Natural killer cell (primary cell): ENCODE results near the gene EHD1. TPM values are rescaled to one million over a fixed set of nuclear protein-coding genes. Genes with fewer than 3 reads are reported as not detected.
"Not testable (repeated sequence)": the region's sequence is repeated elsewhere in the genome, so short reads cannot be mapped to it uniquely, and the experiment has no call there.

Source experiments
- ATAC-seq, 3 donors: fragments of 150-1000 bp in 2 of 3; fragments of 200-7000 bp in 1 of 3; cut with Tn5 transposase; 1 replicate in 1 of 3; 2 replicates in 2 of 3; pipeline ENCODE4 v1.10.0; 2021; ENCODE audit warnings: mild to moderate bottlenecking in 2 of 3, moderate library complexity in 2 of 3
- DNase-seq, 2 donors: peaks; one replicate each; pipeline versions ENCODE4 v3.0.0 to v3.0.0-alpha.2; 2013 to 2021; ENCODE audit warnings: mixed read lengths in 1 of 2
- H3K27ac ChIP-seq: one replicate; pipeline ENCODE4 v1.5.1; 2013; ENCODE audit warnings: mild to moderate bottlenecking, low read length
- H3K27me3 ChIP-seq: one replicate; pipeline ENCODE4 v1.6.1; 2013; ENCODE audit warnings: low read length; ENCODE audit not compliant: control insufficient read depth, insufficient read depth
- H3K36me3 ChIP-seq: one replicate; pipeline ENCODE4 v1.6.1; 2013; ENCODE audit warnings: low read length; ENCODE audit not compliant: control insufficient read depth, insufficient read depth
- H3K4me1 ChIP-seq: one replicate; pipeline ENCODE4 v1.6.1; 2013; ENCODE audit warnings: low read length; ENCODE audit not compliant: control insufficient read depth, insufficient read depth
- H3K4me3 ChIP-seq: one replicate; pipeline ENCODE4 v1.5.1; 2013; ENCODE audit warnings: low read length
- H3K9me3 ChIP-seq: one replicate; pipeline ENCODE4 v1.6.1; 2013; ENCODE audit warnings: low read length; ENCODE audit not compliant: control insufficient read depth, insufficient read depth
- H3K27ac Mint-ChIP-seq, 2 donors: one replicate each; pipeline ENCODE4 v1.8.0; 2022; ENCODE audit warnings: mild to moderate bottlenecking in 2 of 2, mixed read lengths in 2 of 2, moderate library complexity in 1 of 2
- H3K27me3 Mint-ChIP-seq, 2 donors: one replicate each; pipeline ENCODE4 v1.8.0; 2022; ENCODE audit warnings: low read depth in 2 of 2, mixed read lengths in 2 of 2
- H3K36me3 Mint-ChIP-seq: one replicate; pipeline ENCODE4 v1.8.0; 2022; ENCODE audit warnings: mixed read lengths
- H3K4me1 Mint-ChIP-seq, 2 donors: one replicate each; pipeline ENCODE4 v1.8.0; 2022; ENCODE audit warnings: mixed read lengths in 2 of 2
- H3K4me3 Mint-ChIP-seq: one replicate; pipeline ENCODE4 v1.8.0; 2022; ENCODE audit warnings: mild to moderate bottlenecking, moderate library complexity, mixed read lengths
- H3K9me3 Mint-ChIP-seq, 2 donors: one replicate each; pipeline ENCODE4 v1.8.0; 2022; ENCODE audit warnings: mixed read lengths in 2 of 2
- WGBS: methylation state at CpG from one replicate; pipeline ENCODE4 v1.1.7; 2013; ENCODE audit warnings: missing lambda C conversion rate; ENCODE audit not compliant: insufficient coverage; 5-methylcytosine and 5-hydroxymethylcytosine counted together
- intact Hi-C: fragments of 100-400 bp; cut with micrococcal nuclease; formaldehyde crosslinking; loops from one replicate; pipeline ENCODE4 v1.14.2; 2022
- total RNA-seq, 4 donors: library from RNA; stranded (reverse); fragments of 120-200 nt in 1 of 4; gene quantifications; one replicate each; pipeline versions ENCODE4 v1.2.3 to v1.2.4, GENCODE V29; 2013 to 2022
- TF ChIP-seq, protein P1 (sequence below): fragments of 200-600 bp; IDR thresholded peaks from one replicate; pipeline ENCODE4 v1.8.0; 2022; ENCODE audit warnings: antibody characterized with exemption

Gene EHD1
- total RNA-seq, 3 donors from 2014 or later (not counting 1 experiment from before 2014, with no cell fraction given): 218 to 246 (median 225) TPM

- Mint-ChIP-seq H3K4me1 (no peaks in the 10 kb centered on the region), H3K27ac (no peak overlapping the region), H3K27me3 (no peaks in the 10 kb centered on the region), H3K36me3 (no peaks in the 10 kb centered on the region), H3K9me3 (no peaks in the 10 kb centered on the region), H3K4me3 (no peak overlapping the region)
- no peak overlapping the region for H3K27ac ChIP-seq
- ATAC-seq: no peak
- intact Hi-C loops: no loop called here
- no peak for DNase-seq
- H3K36me3 ChIP-seq: no peaks in the 10 kb centered on the region
- H3K4me1 ChIP-seq: no peaks in the 10 kb centered on the region
- no peaks in the 10 kb centered on the region for H3K9me3 ChIP-seq
- TF ChIP-seq, protein P1, sequence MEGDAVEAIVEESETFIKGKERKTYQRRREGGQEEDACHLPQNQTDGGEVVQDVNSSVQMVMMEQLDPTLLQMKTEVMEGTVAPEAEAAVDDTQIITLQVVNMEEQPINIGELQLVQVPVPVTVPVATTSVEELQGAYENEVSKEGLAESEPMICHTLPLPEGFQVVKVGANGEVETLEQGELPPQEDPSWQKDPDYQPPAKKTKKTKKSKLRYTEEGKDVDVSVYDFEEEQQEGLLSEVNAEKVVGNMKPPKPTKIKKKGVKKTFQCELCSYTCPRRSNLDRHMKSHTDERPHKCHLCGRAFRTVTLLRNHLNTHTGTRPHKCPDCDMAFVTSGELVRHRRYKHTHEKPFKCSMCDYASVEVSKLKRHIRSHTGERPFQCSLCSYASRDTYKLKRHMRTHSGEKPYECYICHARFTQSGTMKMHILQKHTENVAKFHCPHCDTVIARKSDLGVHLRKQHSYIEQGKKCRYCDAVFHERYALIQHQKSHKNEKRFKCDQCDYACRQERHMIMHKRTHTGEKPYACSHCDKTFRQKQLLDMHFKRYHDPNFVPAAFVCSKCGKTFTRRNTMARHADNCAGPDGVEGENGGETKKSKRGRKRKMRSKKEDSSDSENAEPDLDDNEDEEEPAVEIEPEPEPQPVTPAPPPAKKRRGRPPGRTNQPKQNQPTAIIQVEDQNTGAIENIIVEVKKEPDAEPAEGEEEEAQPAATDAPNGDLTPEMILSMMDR: no peak
- H3K27me3 ChIP-seq: no peaks in the 10 kb centered on the region
- WGBS: 83% methylated on average over 11 of the region's 11 CpGs
- no peak overlapping the region for H3K4me3 ChIP-seq
Observed at GRCh38 chr11:64823568-64824119, 54.8 kb downstream of the EHD1 start.

GRCh38 chr11:64817476-64817875 is 60.9 kb downstream of the EHD1 start:
- no peaks in the 10 kb centered on the region for H3K4me1 Mint-ChIP-seq
- no peaks in the 10 kb centered on the region for H3K4me1 ChIP-seq
- no peak overlapping the region for H3K27ac ChIP-seq
- H3K9me3 Mint-ChIP-seq: no peaks in the 10 kb centered on the region
- TF ChIP-seq, protein P1: no peak
- H3K4me3 ChIP-seq: no peak overlapping the region
- H3K27ac Mint-ChIP-seq: no peak overlapping the region
- DNase-seq (no peak), ATAC-seq (no peak)
- intact Hi-C loops: no loop called here
- no peaks in the 10 kb centered on the region for H3K36me3 ChIP-seq
- no peaks in the 10 kb centered on the region for H3K27me3 Mint-ChIP-seq
- H3K4me3 Mint-ChIP-seq: no peak overlapping the region
- no peaks in the 10 kb centered on the region for H3K27me3 ChIP-seq
- no peaks in the 10 kb centered on the region for H3K9me3 ChIP-seq
- no peaks in the 10 kb centered on the region for H3K36me3 Mint-ChIP-seq
- 88% methylated on average over 3 of the region's 3 CpGs for WGBS

DNA sequence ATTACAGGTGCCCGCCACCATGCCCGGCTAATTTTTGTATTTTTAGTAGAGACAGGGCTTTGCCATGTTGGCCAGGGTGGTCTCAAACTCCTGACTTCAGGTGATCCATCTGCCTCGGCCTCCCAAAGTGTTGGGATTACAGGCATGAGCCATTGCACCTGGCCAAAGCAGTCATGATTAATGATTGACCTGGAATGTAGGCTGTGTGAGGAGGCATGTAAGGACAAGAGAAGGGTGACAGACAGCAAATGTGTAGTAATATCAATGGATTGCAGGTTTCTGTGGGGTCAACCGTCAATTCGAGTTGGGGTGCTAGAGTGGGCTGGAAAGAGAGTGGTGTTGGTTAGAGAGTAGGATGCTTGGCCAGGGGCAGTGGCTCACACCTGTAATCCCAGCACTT is 63.0 kb downstream of the EHD1 start:
- H3K36me3 ChIP-seq, H3K9me3 ChIP-seq, H3K27ac Mint-ChIP-seq, H3K9me3 Mint-ChIP-seq, H3K27me3 Mint-ChIP-seq, H3K36me3 Mint-ChIP-seq, H3K4me3 ChIP-seq, ATAC-seq, H3K4me1 ChIP-seq, H3K4me3 Mint-ChIP-seq, H3K4me1 Mint-ChIP-seq, DNase-seq, H3K27me3 ChIP-seq, intact Hi-C loops, H3K27ac ChIP-seq: not testable (repeated sequence)
- WGBS: 93% methylated on average over 5 of the region's 5 CpGs

- H3K27ac Mint-ChIP-seq: no peak overlapping the region
- no peaks in the 10 kb centered on the region for H3K36me3 ChIP-seq
- TF ChIP-seq, protein P1: no peak
- peaks cover 13% of the 10 kb centered on the region for H3K4me1 ChIP-seq
- H3K27ac ChIP-seq: no peak overlapping the region
- DNase-seq (no peak), ATAC-seq (no peak)
- H3K9me3 ChIP-seq: no peaks in the 10 kb centered on the region
- no peak overlapping the region for H3K4me3 ChIP-seq
- no peaks in the 10 kb centered on the region for H3K36me3 Mint-ChIP-seq
- no peaks in the 10 kb centered on the region for H3K9me3 Mint-ChIP-seq
- no peaks in the 10 kb centered on the region for H3K27me3 Mint-ChIP-seq
- H3K27me3 ChIP-seq: no peaks in the 10 kb centered on the region
- intact Hi-C loops: loop anchor here (5.0 kb wide), 1 partner anchor 72 kb away; the partner anchor contains the start of gene RASGRP2
- WGBS: 64% methylated on average over 7 of the region's 7 CpGs
- H3K4me3 Mint-ChIP-seq: no peak overlapping the region
- H3K4me1 Mint-ChIP-seq: peaks cover 11 to 13% of the 10 kb centered on the region in 2 donors
Observed at GRCh38 chr11:64814712-64815187, 63.7 kb downstream of the EHD1 start.
